HG02798 (cell line): Measurements from ENCODE around the gene NDUFS8.

Experiments
- ATAC-seq: cut with Tn5 transposase; IDR thresholded peaks from one replicate; pipeline ENCODE4 v1.9.1; 2021; ENCODE audit warnings: mild to moderate bottlenecking; ENCODE audit not compliant: unreplicated experiment, poor library complexity

The NDUFS8 gene

DNA sequence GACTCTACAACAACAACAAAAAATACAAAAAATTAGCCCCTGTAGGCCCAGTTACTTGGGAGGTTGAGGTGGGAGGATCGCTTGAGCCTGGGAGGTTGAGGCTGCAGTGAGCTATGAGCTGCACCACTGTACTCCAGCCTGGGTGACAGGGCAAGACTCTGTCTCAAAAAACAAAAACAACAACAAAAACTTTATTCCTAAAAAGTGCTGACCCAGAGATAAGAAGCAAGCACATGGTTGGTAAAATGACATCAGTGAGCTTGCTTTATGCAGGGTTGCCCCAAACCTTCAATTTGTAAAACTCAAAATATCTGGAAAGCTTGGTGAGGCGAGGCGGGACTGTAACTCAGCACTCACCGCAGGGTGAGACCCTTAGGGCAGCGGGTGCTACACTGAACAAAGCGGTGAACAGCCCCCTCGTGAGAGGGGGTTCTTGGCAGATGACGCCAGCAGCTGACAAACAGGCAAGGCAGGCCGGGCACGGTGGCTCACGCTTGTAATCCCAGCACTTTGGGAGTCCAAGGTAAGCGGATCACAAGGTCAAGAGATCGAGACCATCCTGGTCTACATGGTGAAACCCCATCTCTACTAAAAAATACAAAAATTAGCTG is 4.9 kb downstream of the NDUFS8 start:
- ATAC-seq = no peak

DNA sequence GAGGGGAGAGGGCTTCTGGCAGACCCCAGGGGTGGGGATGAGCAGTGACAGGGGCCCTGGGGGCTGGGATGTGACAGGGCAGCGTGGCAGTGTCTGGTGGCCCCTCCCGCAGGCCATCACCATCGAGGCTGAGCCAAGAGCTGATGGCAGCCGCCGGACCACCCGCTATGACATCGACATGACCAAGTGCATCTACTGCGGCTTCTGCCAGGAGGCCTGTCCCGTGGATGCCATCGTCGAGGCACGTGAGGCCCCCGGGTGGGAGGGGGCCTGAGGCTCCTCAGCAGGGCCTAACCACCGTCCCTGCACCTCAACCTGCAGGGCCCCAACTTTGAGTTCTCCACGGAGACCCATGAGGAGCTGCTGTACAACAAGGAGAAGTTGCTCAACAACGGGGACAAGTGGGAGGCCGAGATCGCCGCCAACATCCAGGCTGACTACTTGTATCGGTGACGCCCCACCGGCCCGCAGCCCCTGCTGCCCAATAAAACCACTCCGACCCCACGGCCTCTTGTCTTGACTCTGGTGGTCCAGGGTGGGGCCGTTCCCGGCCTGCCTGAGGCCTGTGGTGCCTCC is 5.7 kb downstream of the NDUFS8 start:
- no peak for ATAC-seq

DNA sequence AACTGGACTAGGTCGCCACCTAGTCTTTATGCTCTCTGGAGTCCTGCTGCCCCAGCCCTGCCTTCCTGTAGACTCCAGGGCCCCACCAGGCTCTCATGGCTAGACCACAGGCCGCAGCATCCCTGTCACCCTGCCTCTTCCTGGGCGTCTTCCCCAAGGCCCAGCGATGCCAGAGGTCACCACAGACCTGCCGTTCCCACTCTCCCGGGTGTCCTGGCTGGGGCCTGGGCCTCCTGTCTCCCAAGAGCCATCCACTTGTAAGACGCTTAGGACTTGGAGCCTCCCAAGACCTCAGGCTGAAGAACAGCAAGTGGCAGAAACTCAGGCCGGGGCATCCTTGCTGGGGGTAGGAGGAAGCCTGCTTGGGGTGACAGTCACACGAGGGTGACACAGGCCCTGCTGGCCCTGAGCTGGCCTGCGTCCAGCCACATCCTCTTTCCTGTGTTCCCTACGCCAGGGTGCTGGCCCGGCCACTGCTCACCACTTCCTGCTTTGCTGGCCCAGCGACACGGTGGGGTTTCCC is 6.3 kb downstream of the NDUFS8 start:
- no peak for ATAC-seq

DNA sequence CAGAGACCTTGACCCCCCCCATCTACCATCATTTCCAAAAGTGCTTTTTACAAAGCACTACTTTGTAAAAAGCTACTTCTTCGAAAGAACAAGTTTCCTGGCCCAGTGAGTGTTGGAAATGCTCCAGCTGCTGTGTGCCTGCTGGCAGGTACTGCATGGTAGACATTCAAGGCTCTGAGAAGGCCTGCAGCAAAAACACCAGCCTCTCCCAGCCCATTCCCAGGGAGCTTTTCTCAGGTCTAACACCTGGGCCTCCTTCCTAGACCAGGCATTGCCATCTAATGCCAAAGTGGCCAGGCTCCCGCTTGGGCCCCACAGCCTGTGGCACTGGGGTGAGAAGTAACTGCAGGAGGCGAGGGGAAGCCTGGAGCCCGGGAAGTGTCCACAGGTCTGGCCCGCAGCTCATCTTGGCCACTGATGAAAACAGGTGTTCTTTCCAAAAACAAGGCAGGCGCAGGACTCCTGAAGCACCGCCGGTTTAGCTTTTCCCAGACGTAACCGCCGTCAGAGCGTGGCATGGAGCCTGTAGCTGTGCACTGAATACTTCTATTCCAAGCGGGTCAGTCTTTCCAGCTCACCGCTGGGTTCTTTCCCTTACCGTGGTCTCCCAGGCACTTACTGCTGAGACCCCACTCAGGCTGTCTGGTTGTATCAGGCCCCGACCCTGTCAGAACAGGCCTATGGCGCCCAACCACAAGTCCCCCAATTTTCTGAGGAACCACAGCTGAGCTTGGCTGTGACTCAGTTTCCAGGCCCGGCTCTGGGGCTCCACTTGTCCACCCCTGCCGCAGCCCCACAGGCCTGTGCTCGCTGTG is 7.1 kb downstream of the NDUFS8 start:
- ATAC-seq = no peak

DNA sequence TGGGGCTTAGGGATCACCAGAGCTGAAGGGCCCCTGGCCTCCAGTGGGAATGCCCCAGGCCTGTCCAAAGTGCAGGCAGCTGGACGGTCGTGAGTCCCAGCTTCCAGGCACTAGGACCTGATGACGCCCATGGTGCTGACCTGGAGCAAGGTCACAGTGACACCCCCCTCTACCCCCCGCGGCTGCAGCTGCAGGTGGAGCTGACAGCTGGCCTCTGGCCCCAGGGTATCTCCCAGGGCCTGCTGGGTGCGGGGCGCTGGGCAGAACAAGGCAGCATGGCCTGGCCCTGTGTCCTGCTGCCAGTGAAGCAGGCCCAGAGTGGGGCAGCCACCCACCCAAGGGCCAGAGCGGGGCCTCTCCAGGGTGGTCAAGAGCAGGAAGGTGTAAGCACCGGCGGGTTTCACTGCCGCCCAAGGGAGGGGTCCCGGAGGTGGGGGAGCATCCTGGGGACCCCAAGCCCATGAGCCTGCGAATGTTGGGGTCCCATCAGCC is 7.8 kb downstream of the NDUFS8 start:
- no peak for ATAC-seq

DNA sequence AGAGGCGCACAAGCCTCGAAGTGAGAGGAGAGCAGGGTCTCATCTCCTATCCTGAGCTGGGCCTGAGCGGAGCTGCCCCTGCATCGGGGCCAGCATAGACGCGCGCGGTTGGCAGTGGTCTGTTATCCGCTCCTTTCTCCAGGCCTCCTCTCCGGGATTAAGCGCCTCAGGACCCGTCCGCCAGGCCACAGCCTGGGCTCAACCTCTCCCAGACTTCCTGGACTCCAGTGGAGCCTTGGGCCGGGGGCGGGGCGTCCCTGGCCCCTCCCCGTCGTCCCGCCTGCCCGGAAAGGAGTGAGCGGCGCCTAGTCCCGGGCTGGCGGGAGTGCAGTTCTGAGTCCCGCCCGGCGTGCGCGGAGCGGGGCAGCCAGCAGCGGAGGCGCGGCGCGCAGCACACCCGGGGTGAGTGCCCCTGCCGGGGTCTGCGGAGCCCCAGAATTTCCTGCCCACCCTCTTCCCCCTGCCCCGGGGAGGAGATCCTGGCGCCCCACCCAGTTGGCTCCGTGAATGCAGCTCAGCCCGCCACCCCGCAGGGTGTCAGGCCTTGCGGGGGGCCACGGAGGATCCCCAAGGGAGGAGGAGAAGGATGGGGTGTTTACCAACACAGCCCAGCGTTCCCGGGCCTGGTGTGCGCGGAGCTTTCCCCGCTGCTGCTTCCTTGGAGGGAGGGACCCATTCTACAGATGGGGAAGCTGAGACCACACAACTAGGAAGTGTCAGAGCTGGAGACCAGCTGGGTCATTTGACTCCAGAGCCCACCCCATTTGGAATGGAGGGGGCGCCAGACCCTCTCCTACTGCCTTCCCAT is 8.4 kb downstream of the NDUFS8 start, which contains the start of gene TCIRG1:
Gene TCIRG1 (plus strand): TSS at position 308 of the 808 bp plus-strand sequence. CDS start 2,247 bp downstream, outside the sequence.
- ATAC-seq = peak; percentile 54

DNA sequence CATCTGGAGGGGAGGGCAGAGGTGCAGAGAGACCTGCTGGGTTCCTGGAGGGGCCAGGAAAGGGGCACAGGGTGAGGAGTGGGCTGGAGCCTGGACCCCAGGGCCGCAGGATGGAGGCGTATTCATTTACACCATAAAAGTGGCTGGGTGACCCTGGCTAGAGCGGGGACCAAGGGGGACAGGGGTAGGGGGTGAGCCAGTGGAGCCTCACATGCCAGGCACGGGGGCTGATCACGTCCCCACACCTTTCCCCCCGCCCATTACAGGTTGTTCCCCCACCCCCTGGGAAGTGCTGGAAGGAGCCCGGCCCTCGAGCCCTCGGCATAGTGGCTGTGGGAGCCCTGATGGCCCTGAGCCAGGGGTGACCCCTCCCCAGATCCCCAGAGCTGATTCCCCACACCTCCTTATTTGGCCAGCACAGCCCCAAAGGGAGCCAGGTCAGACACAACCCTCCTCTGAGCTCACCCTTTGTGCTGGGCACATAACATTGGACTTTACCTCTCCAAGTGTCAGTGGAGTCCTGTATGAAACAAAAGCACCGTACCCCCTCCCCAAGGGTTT is 9.1 kb downstream of the NDUFS8 start:
- no peak for ATAC-seq

DNA sequence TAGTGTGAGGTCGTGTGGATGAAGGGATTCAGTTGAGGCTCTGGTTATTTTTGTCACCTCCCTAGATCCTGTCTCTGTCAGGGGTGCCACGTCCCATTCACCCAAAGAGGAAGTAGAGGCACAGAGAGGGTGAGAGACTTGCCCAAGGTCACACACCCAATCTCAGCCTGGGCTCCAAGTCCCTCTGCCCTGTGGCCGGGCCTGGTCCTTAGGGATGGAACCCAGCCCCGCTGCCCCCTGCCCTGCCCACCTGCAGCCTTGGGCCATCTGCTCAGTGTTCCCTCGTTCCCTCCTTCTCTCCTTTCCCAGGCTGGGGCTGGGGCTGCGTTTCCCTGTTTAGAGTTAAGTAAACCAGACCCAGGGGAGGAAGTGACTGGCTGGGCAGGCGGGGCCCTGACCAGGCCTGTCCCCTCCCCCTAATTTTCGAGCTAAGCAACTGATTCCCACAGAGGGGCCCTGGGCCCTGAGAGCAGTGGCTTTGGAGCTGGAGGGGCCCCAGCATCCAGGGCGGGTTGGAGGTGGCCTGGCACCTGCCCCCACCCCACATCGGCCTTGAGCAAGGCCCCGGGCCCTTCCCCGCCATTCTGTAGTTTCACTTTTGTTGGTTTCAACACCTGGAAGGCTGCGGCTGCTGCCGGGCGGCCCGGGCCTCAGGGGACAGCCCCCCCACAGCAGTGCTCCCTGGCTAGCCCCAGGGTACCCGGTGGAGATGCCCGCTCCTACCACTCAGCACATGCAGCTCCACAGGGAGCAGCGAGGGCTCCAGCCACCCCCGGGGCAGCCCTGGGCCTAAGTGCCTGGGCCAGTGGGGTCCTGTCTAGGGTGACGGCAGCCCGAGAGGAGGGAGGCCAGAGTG is 9.8 kb downstream of the NDUFS8 start:
- ATAC-seq = peak; percentile 60

DNA sequence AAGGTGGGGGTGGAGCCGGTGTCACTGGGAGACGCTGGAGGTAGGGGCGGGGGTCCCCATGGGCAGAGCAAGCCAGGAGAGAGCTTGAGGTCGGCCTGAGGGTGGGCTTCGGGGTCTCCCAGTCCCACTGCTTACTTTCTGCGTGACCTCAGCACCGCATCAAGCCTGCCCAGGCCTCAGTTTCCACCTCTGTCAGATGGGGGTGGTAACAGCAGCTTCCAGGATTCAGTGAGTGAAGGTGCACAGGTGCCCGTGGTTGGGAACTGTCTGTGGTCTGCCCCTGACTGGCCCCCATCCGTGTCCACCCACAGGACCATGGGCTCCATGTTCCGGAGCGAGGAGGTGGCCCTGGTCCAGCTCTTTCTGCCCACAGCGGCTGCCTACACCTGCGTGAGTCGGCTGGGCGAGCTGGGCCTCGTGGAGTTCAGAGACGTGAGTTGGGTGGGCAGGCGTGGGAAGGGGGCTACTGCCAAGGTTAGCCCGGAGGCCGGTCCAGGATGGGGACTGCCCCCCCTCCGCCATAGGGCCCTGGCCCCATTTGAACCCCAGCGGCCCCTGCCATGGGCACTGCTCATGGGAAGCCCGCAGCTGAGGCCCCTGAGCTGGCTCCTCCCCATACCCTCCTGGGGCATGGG is 10.6 kb downstream of the NDUFS8 start:
- ATAC-seq = no peak

DNA sequence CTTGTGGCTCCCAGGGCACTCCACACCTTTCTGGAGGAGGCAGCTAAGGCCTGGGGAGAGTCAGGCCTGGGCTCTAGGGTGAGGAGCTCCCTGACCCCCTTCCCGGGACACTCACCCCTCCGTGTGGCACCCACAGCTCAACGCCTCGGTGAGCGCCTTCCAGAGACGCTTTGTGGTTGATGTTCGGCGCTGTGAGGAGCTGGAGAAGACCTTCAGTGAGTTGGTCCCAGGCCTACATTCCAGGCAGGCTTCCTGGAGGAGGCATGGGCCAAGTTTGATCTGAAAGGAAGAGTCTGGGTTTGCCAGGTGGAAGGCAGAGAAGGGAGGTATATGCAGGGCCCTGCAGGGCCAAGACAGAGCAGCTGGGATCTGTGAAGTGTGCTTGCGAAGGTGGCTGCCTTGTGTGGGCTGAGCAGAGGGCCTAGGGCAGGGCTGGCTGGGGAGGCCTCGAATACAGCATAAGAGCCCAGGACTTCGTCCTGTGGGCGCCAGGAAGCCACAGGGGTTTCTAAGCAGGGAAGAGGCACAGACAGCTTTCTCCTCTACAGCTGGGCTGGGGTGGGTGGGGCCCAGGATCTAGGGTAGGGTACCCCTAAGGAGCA is 11.2 kb downstream of the NDUFS8 start:
- ATAC-seq = no peak

DNA sequence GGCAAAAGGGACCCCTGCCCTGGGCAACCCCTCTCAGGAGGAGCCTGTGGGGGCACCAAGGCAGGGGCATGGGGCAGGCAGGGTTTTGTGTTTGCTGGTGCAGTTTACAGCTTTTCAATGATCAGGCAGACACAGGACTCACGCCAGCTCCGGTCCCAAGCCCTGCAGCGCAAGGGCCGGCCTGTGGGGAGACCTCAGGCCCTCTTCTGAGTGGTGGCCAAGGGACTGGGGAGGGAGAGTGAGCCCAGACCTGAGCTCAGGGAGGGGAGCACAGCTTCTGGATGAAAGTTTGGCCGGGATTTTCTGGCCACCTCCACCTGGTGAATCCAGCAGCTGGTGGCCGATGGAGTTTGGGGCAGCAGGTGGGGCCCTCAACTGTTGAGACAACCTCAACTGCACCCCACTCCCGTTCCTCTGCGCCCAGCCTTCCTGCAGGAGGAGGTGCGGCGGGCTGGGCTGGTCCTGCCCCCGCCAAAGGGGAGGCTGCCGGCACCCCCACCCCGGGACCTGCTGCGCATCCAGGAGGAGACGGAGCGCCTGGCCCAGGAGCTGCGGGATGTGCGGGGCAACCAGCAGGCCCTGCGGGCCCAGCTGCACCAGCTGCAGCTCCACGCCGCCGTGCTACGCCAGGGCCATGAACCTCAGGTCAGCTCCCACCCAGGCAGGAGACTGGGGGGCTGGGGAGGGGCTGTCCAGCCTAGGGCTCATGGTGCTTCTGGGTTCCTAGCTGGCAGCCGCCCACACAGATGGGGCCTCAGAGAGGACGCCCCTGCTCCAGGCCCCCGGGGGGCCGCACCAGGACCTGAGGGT is 11.9 kb downstream of the NDUFS8 start:
- ATAC-seq = no peak

DNA sequence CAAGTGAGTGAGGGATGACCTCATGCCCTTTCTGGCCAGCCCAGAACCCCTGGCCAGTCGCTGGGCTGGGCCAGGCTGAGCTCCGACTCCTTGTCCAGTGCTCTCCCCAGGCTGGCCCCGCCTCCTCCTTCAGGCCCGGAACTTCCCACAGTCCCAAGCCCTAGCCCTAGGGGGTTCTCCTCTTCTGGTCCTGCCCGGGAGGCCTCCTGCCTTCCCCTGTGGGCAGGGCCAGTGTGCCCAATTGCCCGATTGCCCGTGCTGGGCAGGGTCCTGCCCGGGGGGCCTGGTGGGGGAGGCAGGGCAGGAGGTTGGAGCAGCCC is 12.5 kb downstream of the NDUFS8 start:
- ATAC-seq = no peak

DNA sequence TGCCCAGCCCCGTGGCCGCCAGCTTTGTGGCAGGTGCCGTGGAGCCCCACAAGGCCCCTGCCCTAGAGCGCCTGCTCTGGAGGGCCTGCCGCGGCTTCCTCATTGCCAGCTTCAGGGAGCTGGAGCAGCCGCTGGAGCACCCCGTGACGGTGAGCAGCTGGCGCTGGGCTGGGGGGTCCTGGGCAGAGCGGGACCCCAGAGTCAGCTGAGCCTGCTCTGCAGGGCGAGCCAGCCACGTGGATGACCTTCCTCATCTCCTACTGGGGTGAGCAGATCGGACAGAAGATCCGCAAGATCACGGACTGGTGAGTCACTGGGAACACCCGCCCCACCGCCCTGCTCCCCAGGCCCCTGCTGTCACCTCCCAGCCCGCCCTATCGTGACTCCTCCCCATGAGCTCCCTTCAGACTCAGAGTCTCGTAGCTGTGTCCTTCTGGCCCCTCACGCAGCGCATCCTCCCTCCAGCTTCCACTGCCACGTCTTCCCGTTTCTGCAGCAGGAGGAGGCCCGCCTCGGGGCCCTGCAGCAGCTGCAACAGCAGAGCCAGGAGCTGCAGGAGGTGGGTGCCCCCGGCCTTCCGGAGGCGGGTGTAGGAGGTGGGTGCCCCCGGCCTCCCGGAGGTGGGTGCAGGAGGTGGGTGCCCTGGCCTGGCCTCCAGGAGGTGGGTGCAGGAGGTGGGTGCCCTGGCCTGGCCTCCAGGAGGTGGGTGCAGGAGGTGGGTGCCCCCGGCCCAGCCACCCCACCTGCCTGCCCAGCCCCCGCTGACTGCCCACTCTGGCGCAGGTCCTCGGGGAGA is 13.1 kb downstream of the NDUFS8 start:
- no peak for ATAC-seq

DNA sequence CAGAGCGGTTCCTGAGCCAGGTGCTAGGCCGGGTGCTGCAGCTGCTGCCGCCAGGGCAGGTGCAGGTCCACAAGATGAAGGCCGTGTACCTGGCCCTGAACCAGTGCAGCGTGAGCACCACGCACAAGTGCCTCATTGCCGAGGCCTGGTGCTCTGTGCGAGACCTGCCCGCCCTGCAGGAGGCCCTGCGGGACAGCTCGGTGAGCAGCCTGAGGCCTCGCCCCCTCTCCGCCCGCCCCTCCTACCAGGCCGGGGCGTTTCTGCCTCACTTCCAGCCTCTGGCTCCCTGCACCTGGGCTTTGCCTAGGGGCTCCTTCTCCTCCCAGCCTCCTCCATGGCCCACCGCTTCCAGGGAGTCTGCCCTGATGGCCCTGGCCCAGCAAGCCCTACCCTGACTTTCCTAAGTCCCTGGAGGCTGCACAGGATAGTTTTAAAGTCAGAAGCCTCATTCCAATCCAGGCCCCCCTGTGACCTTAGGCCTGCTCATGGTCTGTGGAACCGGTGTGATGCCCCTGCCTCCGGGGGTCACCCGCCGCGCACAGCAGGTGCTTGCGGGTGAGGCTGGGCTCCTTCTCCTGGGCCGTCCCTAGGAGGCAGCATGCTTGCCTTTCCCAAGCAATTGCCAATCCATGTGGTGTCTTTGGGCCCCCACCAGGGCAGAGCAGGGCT is 13.8 kb downstream of the NDUFS8 start:
- no peak for ATAC-seq

DNA sequence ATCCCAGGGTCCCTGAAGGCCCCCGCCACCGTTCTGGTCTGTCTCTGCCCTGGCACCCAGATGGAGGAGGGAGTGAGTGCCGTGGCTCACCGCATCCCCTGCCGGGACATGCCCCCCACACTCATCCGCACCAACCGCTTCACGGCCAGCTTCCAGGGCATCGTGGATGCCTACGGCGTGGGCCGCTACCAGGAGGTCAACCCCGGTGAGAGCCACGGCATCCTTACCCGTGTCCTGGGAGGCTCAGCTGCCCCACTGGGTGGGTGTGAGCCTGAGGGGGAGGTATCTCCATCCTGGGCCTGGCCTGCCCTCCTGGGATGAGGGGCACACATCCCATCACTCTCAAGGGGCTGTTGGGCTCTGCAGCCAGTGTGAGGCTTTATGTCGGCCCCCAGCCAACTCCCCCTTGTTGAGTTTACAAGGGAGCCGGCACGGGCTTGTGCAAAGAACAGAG is 14.4 kb downstream of the NDUFS8 start:
- no peak for ATAC-seq
